OCI-LY7 (cell line): ENCODE data around the gene HSF2. TPM values are rescaled to one million over a fixed set of nuclear protein-coding genes. Genes with fewer than 3 reads are reported as not detected.

Source experiments
- BruUV-seq: library from RNA; stranded (reverse); fragments of 400-500 nt; replicated peaks from 2 replicates; lab custom pipeline; 2021; lab: Mats Ljungman, UMichigan
- CTCF ChIA-PET: fragments of 300-600 bp; sonication (Branson Sonifier 250); formaldehyde crosslinking; loops from one replicate; lab custom pipeline; 2022; ENCODE audit warnings: antibody characterized with exemption; ENCODE audit not compliant: unreplicated experiment; lab: Charles Lee
- POLR2A ChIA-PET: fragments of 300-600 bp; sonication (Branson Sonifier 250); formaldehyde crosslinking; loops from one replicate; lab custom pipeline; 2022; ENCODE audit warnings: antibody characterized with exemption; lab: Charles Lee
- DNase-seq: peaks from one replicate; pipeline ENCODE4 v3.0.0-alpha.2; 2015; ENCODE audit warnings: low spot score
- H2AFZ ChIP-seq: fragments of 200-600 bp; sonication (generic), shearing (Covaris generic); 2 replicates; pipeline ENCODE4 v1.6.1; 2014; ENCODE audit warnings: mild to moderate bottlenecking, antibody characterized with exemption, low read length, moderate library complexity
- H3K27ac ChIP-seq: fragments of 200-600 bp; sonication (generic); 2 replicates; pipeline ENCODE4 v1.5.1; 2014; ENCODE audit warnings: mixed run types, low read depth, mild to moderate bottlenecking, moderate library complexity, low read length, inconsistent platforms; ENCODE audit not compliant: poor library complexity, severe bottlenecking
- H3K36me3 ChIP-seq: fragments of 200-600 bp; sonication (generic); 2 replicates; pipeline ENCODE4 v1.6.1; 2014; ENCODE audit warnings: mild to moderate bottlenecking, antibody characterized with exemption, low read length, moderate library complexity, mixed read lengths; ENCODE audit not compliant: insufficient read depth
- H3K4me1 ChIP-seq: fragments of 200-600 bp; sonication (generic); 2 replicates; pipeline ENCODE4 v1.5.1; 2014; ENCODE audit warnings: mild to moderate bottlenecking, low read length; ENCODE audit not compliant: insufficient read depth, poor library complexity, severe bottlenecking
- H3K4me2 ChIP-seq: fragments of 200-600 bp; sonication (generic); 2 replicates; pipeline ENCODE4 v1.6.1; 2014; ENCODE audit warnings: mild to moderate bottlenecking, low read length
- H3K4me3 ChIP-seq: fragments of 200-600 bp; sonication (generic); 2 replicates; pipeline ENCODE4 v1.5.1; 2014; ENCODE audit warnings: mild to moderate bottlenecking, low read depth, low read length; ENCODE audit not compliant: poor library complexity, severe bottlenecking
- H3K79me2 ChIP-seq: fragments of 200-600 bp; sonication (generic); 2 replicates; pipeline ENCODE4 v1.6.1; 2016; ENCODE audit warnings: low read depth, mild to moderate bottlenecking, low read length, moderate library complexity, mixed read lengths; ENCODE audit not compliant: insufficient read depth
- H3K9me2 ChIP-seq: fragments of 200-600 bp; sonication (generic); 2 replicates; pipeline ENCODE4 v1.6.1; 2016; ENCODE audit warnings: mild to moderate bottlenecking, low read length, mixed read lengths; ENCODE audit not compliant: insufficient read depth
- H3K9me3 ChIP-seq: fragments of 200-600 bp; sonication (generic); 2 replicates; pipeline ENCODE4 v1.6.1; 2014; ENCODE audit warnings: mild to moderate bottlenecking, mixed run types, low read length, mixed read lengths
- H4K20me1 ChIP-seq: fragments of 200-600 bp; sonication (generic); 2 replicates; pipeline ENCODE4 v1.6.1; 2014; ENCODE audit warnings: mild to moderate bottlenecking, antibody characterized with exemption, low read length, moderate library complexity, mixed read lengths; ENCODE audit not compliant: insufficient read depth
- CTCF ChIP-seq: fragments of 200-600 bp; sonication (generic); conservative IDR thresholded peaks from 2 replicates; pipeline ENCODE4 v1.5.1; 2014; ENCODE audit warnings: mild to moderate bottlenecking, antibody characterized with exemption, low read length, moderate library complexity, mixed read lengths
- EZH2phosphoT487 ChIP-seq: fragments of 200-600 bp; sonication (generic); IDR thresholded peaks from 2 replicates; pipeline ENCODE4 v1.6.1; 2018; ENCODE audit warnings: low read depth, borderline replicate concordance, mild to moderate bottlenecking, mixed run types, antibody characterized with exemption, low read length, moderate library complexity, mixed read lengths
- intact Hi-C: fragments of 100-400 bp; cut with micrococcal nuclease; formaldehyde crosslinking; loops from one replicate; pipeline ENCODE4 v1.10.0; 2022; ENCODE audit not compliant: unreplicated experiment
- total RNA-seq, 2 experiments: library from RNA; depleted of rRNA in 1 of 2; stranded (reverse); fragments of >200 nt in 1 of 2; shearing (Covaris generic) in 1 of 2; gene quantifications; 2 replicates each; pipeline ENCODE4 v1.2.3, GENCODE V29; 2014 to 2022

Gene HSF2
- total RNA-seq, 2 experiments from 2014 or later, result 12.1 to 29.6 TPM

- DNase-seq, result no peak
- CTCF ChIA-PET, result no interaction called here
- no peaks in the 10 kb centered on the region for H3K4me1 ChIP-seq
- no peaks in the 10 kb centered on the region for H3K79me2 ChIP-seq
- no peaks in the 10 kb centered on the region for H3K9me2 ChIP-seq
- H2AFZ ChIP-seq, result no peak overlapping the region
- no peaks in the 10 kb centered on the region for H4K20me1 ChIP-seq
- no TSS peak for BruUV-seq
- H3K4me2 ChIP-seq, result no peak overlapping the region
- H3K36me3 ChIP-seq, result no peaks in the 10 kb centered on the region
- POLR2A ChIA-PET, result interaction anchor here (1.6 kb wide), 1 partner anchor 27 kb away, joined by 5 read pairs; no protein-coding TSS in a partner anchor
- H3K9me3 ChIP-seq, result no peaks in the 10 kb centered on the region
- no peak for TF ChIP-seq CTCF
- no peak for TF ChIP-seq EZH2phosphoT487
- H3K4me3 ChIP-seq, result no peak overlapping the region
- intact Hi-C loops, result no loop called here
- no peak overlapping the region for H3K27ac ChIP-seq
These were observed 13.4 kb upstream of the HSF2 start for GRCh38 chr6:122385857-122386612.

- no TSS peak for BruUV-seq
These were observed 10.5 kb upstream of the HSF2 start for GRCh38 chr6:122388945-122389344.

More at GRCh38 chr6:122388945-122389344, 10.5 kb upstream of the HSF2 start:
- Histone ChIP-seq H3K4me1 (no peaks in the 10 kb centered on the region), H3K36me3 (no peaks in the 10 kb centered on the region), H3K4me3 (no peak overlapping the region), H3K79me2 (no peaks in the 10 kb centered on the region), H4K20me1 (no peaks in the 10 kb centered on the region), H2AFZ (no peak overlapping the region), H3K9me2 (no peaks in the 10 kb centered on the region), H3K27ac (no peak overlapping the region), H3K4me2 (no peak overlapping the region), H3K9me3 (no peaks in the 10 kb centered on the region)
- no peak for DNase-seq
- ChIA-PET CTCF (no interaction called here), POLR2A (no interaction called here)
- intact Hi-C loops, result no loop called here
- TF ChIP-seq CTCF, result no peak
- no peak for TF ChIP-seq EZH2phosphoT487
